IPS-20b (cell line): Measurements from ENCODE around the gene PDGFB.

ENCODE experiments used
- H3K27ac ChIP-seq: one replicate; pipeline ENCODE4 v1.5.1; 2013; ENCODE audit warnings: low read length
- H3K27me3 ChIP-seq: 2 replicates; pipeline ENCODE4 v1.6.1; 2013; ENCODE audit warnings: mild to moderate bottlenecking, low read length, inconsistent platforms; ENCODE audit not compliant: insufficient read depth
- H3K36me3 ChIP-seq: 2 replicates; pipeline ENCODE4 v1.6.1; 2013; ENCODE audit warnings: low read depth, mild to moderate bottlenecking, inconsistent platforms, low read length, moderate library complexity; ENCODE audit not compliant: insufficient read depth
- H3K4me1 ChIP-seq: 2 replicates; pipeline ENCODE4 v1.6.1; 2013; ENCODE audit warnings: mild to moderate bottlenecking, control low read depth, inconsistent platforms, low read length, moderate library complexity; ENCODE audit not compliant: insufficient read depth
- H3K4me3 ChIP-seq: 2 replicates; pipeline ENCODE4 v1.5.1; 2013; ENCODE audit warnings: mild to moderate bottlenecking, low read length, inconsistent platforms
- H3K9ac ChIP-seq: 2 replicates; pipeline ENCODE4 v1.6.1; 2013; ENCODE audit warnings: low read depth, mild to moderate bottlenecking, inconsistent platforms, low read length, moderate library complexity
- H3K9me3 ChIP-seq: 2 replicates; pipeline ENCODE4 v1.6.1; 2013; ENCODE audit warnings: mild to moderate bottlenecking, low read depth, low read length, inconsistent platforms; ENCODE audit not compliant: insufficient read depth

Gene PDGFB

GRCh38 chr22:39242595-39243438, 2.0 kb downstream of the PDGFB start:
- Histone ChIP-seq H3K9me3 (no peaks in the 10 kb centered on the region), H3K27ac (no peak overlapping the region), H3K9ac (peak overlapping the region; percentile 29; the same call in 1 of the 2 replicates), H3K27me3 (peaks cover 95% of the 10 kb centered on the region), H3K36me3 (no peaks in the 10 kb centered on the region), H3K4me3 (peak overlapping the region; percentile 69), H3K4me1 (peaks cover 14% of the 10 kb centered on the region)

- no peak overlapping the region for H3K27ac ChIP-seq
- H3K27me3 ChIP-seq, result peaks cover 97% of the 10 kb centered on the region
Measured at GRCh38 chr22:39241794-39242594, 2.8 kb downstream of the PDGFB start.

DNA sequence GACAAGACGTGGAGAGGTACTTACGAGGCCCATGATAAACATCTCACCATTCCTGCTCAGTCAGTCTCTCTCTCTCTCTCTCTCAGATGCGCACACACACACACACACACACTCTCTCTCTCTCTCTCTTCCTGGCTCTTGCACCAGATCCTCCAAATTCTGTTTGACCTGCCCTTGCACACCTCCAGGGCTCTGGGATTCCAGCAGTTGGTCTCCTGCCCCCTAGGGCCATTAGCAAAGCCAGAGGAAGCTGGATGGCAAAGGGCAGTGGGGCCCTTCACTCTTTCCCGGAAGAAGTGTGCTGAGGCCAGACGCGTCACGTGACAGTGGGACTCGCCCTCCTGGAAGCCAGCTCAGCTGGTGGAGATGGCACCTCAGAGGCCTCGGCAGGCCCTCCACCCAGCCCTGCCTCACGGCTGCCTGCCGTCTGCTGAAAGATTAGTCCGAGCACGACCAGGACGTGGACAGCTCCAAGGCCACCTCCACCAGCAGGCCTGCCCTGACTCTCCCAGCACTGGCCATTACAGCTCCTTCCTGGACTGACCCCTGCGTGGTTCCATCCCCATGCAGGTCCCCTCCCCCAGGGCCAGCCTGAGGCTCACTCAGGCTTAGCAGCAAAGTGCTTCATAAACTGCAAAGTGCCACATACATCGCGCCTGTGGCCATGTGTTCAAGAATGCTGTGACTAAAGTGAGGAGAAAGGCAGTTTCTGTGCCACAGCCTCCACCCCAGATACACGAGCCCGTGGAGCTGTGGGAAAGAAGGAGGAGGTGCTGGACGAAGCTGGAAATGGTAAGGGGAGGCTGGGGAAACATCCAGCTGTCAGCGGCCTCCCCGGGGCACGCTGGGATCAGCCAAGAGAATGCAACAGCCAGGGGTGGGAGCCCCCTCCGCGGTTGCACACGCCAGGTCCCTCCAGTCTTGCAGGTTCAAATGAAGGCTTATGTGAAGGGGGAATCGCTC, 3.7 kb downstream of the PDGFB start:
- H3K4me1 ChIP-seq, result peaks cover 18% of the 10 kb centered on the region
- peak overlapping the region; percentile 47 for H3K4me3 ChIP-seq
- H3K9me3 ChIP-seq, result no peaks in the 10 kb centered on the region
- no peak overlapping the region for H3K9ac ChIP-seq
- no peak overlapping the region for H3K27ac ChIP-seq
- no peaks in the 10 kb centered on the region for H3K36me3 ChIP-seq
- peaks cover 97% of the 10 kb centered on the region for H3K27me3 ChIP-seq

More at GRCh38 chr22:39241794-39242594, 2.8 kb downstream of the PDGFB start:
- Histone ChIP-seq H3K36me3 (no peaks in the 10 kb centered on the region), H3K4me1 (peaks cover 14% of the 10 kb centered on the region), H3K9ac (no peak overlapping the region), H3K4me3 (peak overlapping the region; percentile 47; the same call in 1 of the 2 replicates), H3K9me3 (no peaks in the 10 kb centered on the region)

- no peak overlapping the region for H3K9ac ChIP-seq
- peaks cover 94% of the 10 kb centered on the region for H3K27me3 ChIP-seq
- H3K4me3 ChIP-seq, result no peak overlapping the region
Measured at GRCh38 chr22:39239561-39240423, 5.0 kb downstream of the PDGFB start.

DNA sequence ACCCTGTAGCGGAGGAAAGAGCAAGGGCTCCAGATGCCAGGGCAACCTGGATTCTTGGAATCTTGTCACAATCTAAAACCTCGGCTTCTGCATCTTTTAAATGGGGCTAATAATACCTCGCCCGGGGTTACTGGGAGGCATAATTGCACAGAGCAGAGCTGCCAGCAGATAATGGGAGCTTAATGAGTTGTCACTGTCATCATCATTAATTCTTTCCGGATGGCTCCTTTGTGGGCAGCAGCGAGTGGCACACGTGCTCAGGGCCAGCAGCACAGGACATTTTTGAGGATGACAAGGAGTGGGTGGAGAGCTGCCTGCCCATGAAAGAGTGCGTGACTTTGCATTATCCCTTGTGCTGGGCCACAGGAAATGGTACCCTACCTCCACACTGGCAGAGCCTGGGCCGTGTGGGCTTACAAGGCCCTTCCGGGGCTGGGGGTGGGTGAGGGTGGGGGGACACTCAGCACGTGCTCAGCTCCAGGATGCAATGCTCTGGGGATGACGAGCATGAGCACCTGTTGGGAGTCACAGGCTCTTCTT, 5.7 kb downstream of the PDGFB start:
- no peaks in the 10 kb centered on the region for H3K36me3 ChIP-seq
- H3K9ac ChIP-seq, result no peak overlapping the region
- H3K4me3 ChIP-seq, result no peak overlapping the region
- H3K4me1 ChIP-seq, result peaks cover 37% of the 10 kb centered on the region
- H3K9me3 ChIP-seq, result no peaks in the 10 kb centered on the region
- H3K27ac ChIP-seq, result no peak overlapping the region
- H3K27me3 ChIP-seq, result peaks cover 90% of the 10 kb centered on the region

More at GRCh38 chr22:39239561-39240423, 5.0 kb downstream of the PDGFB start:
- H3K36me3 ChIP-seq, result no peaks in the 10 kb centered on the region
- H3K9me3 ChIP-seq, result no peaks in the 10 kb centered on the region
- no peak overlapping the region for H3K27ac ChIP-seq
- H3K4me1 ChIP-seq, result peaks cover 30% of the 10 kb centered on the region

GRCh38 chr22:39238561-39238960, 6.2 kb downstream of the PDGFB start:
- H3K4me3 ChIP-seq, result no peak overlapping the region
- no peaks in the 10 kb centered on the region for H3K36me3 ChIP-seq
- H3K9ac ChIP-seq, result no peak overlapping the region
- peaks cover 39% of the 10 kb centered on the region for H3K4me1 ChIP-seq
- peaks cover 85% of the 10 kb centered on the region for H3K27me3 ChIP-seq
- H3K27ac ChIP-seq, result no peak overlapping the region
- H3K9me3 ChIP-seq, result no peaks in the 10 kb centered on the region

DNA sequence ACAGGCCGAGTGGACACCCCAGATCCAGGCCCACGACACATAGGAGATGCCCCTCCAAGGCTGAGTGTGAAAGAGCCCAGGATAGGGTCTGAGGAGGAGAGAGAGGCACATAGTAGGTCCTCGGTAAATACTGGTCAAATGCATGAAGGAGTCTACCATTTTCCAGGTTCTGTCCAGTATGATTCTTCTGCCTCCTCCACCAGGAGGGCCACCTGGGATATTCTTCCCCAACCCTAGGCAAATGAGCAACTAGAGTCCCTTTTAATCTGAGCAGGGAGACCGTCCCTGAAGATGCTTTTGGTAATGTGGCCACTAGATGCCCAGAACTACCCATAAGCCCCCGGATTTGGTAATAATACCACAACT, 6.7 kb downstream of the PDGFB start:
- H3K9me3 ChIP-seq, result no peaks in the 10 kb centered on the region
- H3K4me3 ChIP-seq, result no peak overlapping the region
- H3K27me3 ChIP-seq, result peaks cover 80% of the 10 kb centered on the region
- H3K27ac ChIP-seq, result no peak overlapping the region
- H3K36me3 ChIP-seq, result no peaks in the 10 kb centered on the region
- no peak overlapping the region for H3K9ac ChIP-seq
- H3K4me1 ChIP-seq, result peaks cover 39% of the 10 kb centered on the region

GRCh38 chr22:39237318-39238100, 7.3 kb downstream of the PDGFB start:
- Histone ChIP-seq H3K27ac (no peak overlapping the region), H3K9ac (no peak overlapping the region), H3K4me1 (peaks cover 39% of the 10 kb centered on the region)

GRCh38 chr22:39236321-39237317, 8.2 kb downstream of the PDGFB start:
- Histone ChIP-seq H3K4me3 (no peak overlapping the region), H3K9me3 (no peaks in the 10 kb centered on the region), H3K4me1 (peaks cover 36% of the 10 kb centered on the region), H3K27me3 (peaks cover 77% of the 10 kb centered on the region), H3K36me3 (no peaks in the 10 kb centered on the region), H3K27ac (no peak overlapping the region), H3K9ac (no peak overlapping the region)

More at GRCh38 chr22:39237318-39238100, 7.3 kb downstream of the PDGFB start:
- Histone ChIP-seq H3K27me3 (peaks cover 78% of the 10 kb centered on the region), H3K9me3 (no peaks in the 10 kb centered on the region), H3K4me3 (no peak overlapping the region), H3K36me3 (no peaks in the 10 kb centered on the region)
